ENCODE measurements around the gene FBXL7.

DNA sequence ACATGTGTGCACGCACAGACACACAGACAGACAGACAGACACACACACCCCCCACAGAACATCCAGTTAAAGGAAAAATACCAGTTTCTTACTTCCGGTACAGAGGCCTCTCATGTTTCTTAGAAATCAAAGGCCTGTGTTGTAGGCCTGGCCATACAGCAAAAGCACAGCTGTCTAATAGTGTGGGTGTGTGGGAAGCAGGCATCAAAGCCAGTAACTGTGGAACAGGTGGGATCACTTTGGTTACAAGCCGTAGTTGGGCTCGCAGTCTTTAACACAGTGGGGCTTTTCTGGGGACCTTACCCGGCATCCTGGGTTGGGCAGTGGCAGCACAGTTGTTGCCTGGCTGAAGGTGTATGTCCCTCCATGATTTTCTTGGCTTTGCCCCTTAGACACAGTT lies 55.2 kb downstream of the FBXL7 start:
- TF ChIP-seq EZH2 (IDR thresholded peaks at IDR 0.05; ENCODE audit: borderline replicate concordance, low read length), result no peak
- TF ChIP-seq, protein P1, sequence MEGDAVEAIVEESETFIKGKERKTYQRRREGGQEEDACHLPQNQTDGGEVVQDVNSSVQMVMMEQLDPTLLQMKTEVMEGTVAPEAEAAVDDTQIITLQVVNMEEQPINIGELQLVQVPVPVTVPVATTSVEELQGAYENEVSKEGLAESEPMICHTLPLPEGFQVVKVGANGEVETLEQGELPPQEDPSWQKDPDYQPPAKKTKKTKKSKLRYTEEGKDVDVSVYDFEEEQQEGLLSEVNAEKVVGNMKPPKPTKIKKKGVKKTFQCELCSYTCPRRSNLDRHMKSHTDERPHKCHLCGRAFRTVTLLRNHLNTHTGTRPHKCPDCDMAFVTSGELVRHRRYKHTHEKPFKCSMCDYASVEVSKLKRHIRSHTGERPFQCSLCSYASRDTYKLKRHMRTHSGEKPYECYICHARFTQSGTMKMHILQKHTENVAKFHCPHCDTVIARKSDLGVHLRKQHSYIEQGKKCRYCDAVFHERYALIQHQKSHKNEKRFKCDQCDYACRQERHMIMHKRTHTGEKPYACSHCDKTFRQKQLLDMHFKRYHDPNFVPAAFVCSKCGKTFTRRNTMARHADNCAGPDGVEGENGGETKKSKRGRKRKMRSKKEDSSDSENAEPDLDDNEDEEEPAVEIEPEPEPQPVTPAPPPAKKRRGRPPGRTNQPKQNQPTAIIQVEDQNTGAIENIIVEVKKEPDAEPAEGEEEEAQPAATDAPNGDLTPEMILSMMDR (IDR thresholded peaks at IDR 0.05; ENCODE audit: low read length), result no peak
